IPS DF 4.7 (cell line): ENCODE results near the gene QRICH1.

ENCODE experiments used
- DNase-seq: peaks from one replicate; pipeline ENCODE4 v3.0.0-alpha.2; 2013; ENCODE audit warnings: low spot score; ENCODE audit errors: extremely low read depth

Gene QRICH1

GRCh38 chr3:49120096-49120437, 26.2 kb upstream of the QRICH1 start:
- DNase-seq, result no peak

- DNase-seq, result no peak
Measured at GRCh38 chr3:49119439-49119838, 25.6 kb upstream of the QRICH1 start.

DNA sequence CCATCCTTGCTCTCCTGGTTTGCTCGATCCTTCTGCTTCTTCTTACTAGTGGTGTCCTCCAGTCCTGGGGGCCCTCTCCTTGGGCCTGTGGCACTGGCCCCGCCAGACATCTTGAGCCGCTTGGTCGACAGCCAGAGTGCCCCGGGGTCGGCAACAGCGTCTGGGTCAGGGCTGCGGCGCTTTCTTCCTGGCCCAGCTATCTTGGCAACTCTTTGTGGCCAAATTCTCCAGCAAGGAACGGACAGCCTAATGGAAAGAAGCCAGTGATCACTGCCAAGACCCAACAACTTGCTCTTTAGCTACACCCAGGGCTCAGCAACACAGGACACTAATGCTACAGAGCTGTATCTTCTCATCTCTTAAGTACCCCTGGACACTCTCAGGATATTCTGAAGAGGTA, 25.2 kb upstream of the QRICH1 start:
- no peak for DNase-seq

DNA sequence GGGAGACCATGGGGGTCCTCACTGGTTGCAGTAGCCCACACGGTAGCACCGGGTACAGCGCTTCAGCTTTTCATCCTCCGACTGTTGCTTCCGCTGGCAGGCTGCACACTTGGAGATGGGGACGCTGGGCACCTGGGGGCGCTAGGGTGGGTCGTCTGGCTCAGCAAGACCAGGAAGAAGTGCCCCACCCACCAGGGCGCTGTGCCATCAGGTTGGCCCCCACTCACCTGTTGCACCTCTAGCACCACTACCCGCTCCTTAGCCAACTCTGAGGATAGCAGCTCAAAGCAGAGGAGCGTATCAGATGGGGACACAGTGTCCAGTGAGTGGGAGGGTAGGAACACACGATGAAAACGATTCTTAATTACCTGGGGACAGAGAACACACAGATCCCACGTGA, 18.4 kb upstream of the QRICH1 start:
- DNase-seq, result no peak

GRCh38 chr3:49111347-49111746, 17.5 kb upstream of the QRICH1 start:
- no peak for DNase-seq

DNA sequence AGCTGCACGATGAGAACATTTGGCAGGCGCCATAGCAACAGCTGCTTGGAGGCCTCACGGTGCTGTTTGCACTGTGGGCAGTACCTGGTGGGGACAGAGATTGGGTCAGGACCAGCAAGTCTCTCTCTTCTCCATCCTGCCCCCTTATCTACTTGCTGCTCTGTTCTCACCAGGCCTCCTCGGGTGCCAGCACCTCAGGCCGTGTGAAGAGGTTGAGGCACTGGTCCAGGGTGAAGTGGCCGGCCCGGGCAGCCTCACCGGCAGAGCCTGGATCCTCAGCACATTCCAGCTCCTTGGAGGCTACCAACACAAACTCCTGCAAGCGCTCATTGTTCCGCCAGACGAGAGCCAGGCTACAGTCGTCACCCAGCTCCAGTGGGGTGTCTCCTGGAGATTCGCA, 16.9 kb upstream of the QRICH1 start:
- DNase-seq, result no peak

DNA sequence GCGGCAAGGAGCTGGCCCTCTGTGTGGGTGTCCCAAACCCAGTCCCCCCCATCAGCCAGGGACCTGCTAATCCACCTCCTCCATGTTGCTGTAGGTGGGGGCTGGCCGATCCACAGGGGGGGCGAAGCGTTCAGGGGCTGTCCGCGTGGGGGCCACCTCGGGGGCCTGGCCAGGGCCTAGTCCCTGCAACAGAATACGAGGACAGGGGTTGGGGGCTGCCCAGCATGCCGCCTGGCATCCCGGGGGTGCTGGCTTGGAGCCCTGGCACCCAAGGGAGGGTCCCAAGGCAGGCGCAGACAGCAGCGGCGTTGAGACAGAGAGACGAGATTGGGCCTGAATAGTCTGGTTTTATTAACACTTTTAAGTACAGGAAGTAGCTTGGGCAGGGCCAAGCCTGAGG, 14.5 kb upstream of the QRICH1 start:
- DNase-seq, result no peak

DNA sequence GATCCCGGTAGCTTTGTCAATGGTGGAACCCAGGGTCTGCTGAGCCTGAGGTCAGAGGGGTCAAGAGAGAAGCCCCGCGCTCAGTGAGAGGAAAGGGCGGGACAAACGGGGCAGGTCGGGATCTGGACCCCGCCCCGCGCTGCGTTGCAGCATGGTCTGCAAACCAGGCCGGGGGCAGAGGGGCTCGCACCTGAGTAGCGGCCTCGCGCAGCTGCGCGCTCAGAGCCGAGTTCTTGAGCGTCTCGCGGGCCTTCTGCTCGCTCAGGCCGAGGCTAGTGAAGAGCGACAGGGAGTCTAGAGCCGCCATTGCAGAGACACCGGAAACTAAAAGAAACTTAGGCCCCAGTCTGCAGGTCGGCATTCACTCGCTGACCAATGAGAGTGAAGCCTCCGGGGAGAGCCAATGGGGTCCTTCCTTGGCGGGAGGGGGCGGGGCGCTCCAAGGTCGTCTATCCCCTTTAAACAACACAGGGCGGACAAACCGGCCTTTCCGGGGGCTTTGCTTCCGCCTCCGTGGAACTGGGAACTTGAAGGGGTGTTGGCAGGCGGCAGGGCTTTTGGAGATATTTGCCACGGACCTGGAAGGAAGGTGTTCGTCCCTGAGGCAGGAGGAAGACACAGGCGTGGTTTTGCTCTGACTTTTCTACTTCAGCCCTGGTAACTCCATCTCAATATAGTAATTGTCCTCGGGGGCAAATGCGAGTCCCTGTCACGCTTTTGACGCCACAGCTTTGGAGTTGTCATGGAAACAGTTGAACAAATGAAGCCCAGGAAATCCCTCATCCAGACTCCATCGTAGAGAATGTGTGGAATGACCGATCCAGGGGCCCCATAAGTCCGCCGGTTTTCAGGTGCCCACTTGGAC, 10.8 kb upstream of the QRICH1 start, which contains the start of gene QARS1:
TSS of gene QARS1 (minus strand) at position 331 of the 865 bp plus-strand sequence. CDS start at position 307, 24 bp downstream.
- DNase-seq, result no peak

GRCh38 chr3:49104052-49104426, 10.2 kb upstream of the QRICH1 start:
- no peak for DNase-seq

DNA sequence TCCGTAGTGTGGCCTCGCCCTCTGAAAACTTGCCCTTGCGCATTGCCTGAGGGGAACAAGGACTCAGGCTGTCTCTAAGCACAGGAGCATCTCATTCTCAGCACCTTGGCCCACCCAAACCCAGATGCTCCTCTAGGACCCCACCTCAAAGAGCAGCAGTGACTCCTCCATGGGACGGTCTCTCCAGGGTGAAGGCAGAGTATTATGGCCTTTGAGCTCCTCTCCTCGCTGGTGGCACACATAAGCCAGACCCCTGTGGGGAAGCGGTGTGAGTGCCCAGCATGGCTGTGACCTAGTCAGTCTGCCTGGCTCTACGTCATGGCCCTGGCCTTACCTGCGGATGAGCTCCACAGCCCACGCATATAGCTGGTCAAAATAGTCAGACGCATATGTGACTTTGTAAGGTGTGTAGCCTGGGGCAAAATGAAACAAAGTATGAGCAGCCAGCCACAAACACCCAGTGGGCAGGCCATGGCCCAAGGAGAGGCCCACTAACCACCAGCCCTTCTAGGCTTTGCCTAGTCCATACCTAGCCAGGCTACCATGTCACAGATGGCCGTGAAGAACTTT, 6.3 kb upstream of the QRICH1 start:
- DNase-seq, result no peak

GRCh38 chr3:49098910-49099630, 5.2 kb upstream of the QRICH1 start:
- DNase-seq, result no peak

GRCh38 chr3:49098429-49098828, 4.6 kb upstream of the QRICH1 start:
- no peak for DNase-seq

- DNase-seq, result no peak
Measured at GRCh38 chr3:49092938-49093852, 676 bp downstream of the QRICH1 start.

GRCh38 chr3:49081429-49081828, 12.4 kb downstream of the QRICH1 start:
- no peak for DNase-seq

GRCh38 chr3:49079270-49079669, 14.6 kb downstream of the QRICH1 start:
- DNase-seq, result no peak

DNA sequence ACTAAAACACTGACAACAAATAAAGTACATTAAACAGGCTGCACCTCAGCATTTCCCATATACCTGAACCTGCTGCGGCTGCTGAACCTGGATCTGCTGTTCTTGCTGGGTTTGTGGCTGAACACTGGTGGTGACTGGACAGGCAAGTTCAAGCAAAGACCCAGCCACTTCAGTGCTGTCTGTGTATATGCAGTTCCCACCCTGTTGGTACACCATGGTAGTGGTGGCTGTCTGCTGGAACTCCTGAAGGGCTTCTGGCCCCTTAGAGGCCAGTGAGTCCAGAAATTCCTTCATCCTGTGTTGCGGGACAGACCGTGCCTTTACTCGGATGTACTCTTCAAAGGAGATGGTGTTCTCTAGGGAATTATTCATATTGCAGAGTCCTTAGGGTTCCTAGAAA, 17.2 kb downstream of the QRICH1 start:
- DNase-seq, result no peak

- DNase-seq, result no peak
Measured at GRCh38 chr3:49076116-49076515, 17.8 kb downstream of the QRICH1 start.

DNA sequence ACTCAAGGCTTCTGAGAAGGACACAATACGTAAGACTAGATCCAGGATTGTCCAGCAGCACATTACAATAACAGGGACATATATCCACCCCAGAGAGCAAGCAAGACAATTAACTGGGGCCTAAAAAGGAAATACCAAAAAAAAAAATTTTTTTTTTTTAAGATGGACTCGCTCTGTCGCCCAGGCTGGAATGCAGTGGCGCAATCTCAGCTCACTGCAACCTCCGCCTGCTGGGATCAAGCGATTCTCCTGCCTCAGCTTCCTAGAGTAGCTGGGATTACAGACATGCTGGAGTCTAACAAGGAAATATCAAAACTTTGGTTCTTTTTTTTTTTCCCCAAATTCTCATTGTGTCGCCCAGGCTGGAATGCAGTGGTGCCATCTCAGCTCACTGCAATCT, 35.9 kb downstream of the QRICH1 start:
- no peak for DNase-seq

- no peak for DNase-seq
Measured at GRCh38 chr3:49057268-49057667, 36.6 kb downstream of the QRICH1 start.

GRCh38 chr3:49054344-49054862, 39.5 kb downstream of the QRICH1 start:
- DNase-seq, result no peak

DNA sequence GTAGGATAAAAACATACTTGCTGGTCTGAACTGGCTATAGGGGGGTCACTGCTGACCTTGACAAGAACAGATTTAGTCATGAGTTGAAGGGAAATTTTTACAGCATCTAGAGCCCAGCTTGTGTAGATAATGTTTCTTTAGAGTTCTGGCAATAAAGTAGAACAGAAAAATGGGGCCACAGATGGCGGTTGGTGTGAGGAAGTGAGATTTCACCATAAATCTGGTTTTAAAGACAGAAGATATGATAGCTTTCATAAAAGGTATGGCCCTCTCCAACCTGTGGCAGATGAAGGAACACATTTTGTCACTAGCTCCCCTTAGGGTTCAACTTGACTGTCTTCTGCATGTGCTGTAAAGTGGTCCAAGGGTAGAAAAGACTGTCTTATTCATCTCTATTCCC, 40.3 kb downstream of the QRICH1 start:
- no peak for DNase-seq
